HG02938 (cell line): ENCODE results near the gene ST8SIA3.

Source experiments
- ATAC-seq: cut with Tn5 transposase; IDR thresholded peaks from one replicate; pipeline ENCODE4 v1.9.1; 2021; ENCODE audit warnings: mild to moderate bottlenecking, moderate library complexity; ENCODE audit not compliant: unreplicated experiment

ST8SIA3 gene

GRCh38 chr18:57352271-57352701, at the start of gene ST8SIA3:
TSS of gene ST8SIA3 (plus strand) at chr18:57352557. CDS start at chr18:57352847, 290 bp downstream.
- ATAC-seq, result no peak

GRCh38 chr18:57311472-57311871, 40.9 kb upstream of the ST8SIA3 start:
- ATAC-seq, result no peak

- no peak for ATAC-seq
Observed at GRCh38 chr18:57312346-57313144, 39.8 kb upstream of the ST8SIA3 start.

GRCh38 chr18:57320603-57321002, 31.8 kb upstream of the ST8SIA3 start:
- ATAC-seq, result no peak

GRCh38 chr18:57325491-57326166, 26.7 kb upstream of the ST8SIA3 start:
- no peak for ATAC-seq

GRCh38 chr18:57326718-57327323, 25.5 kb upstream of the ST8SIA3 start:
- no peak for ATAC-seq

- ATAC-seq, result no peak
Observed at GRCh38 chr18:57328665-57329064, 23.7 kb upstream of the ST8SIA3 start.

- ATAC-seq, result no peak
Observed at GRCh38 chr18:57329856-57330255, 22.5 kb upstream of the ST8SIA3 start.

GRCh38 chr18:57331718-57332117, 20.6 kb upstream of the ST8SIA3 start:
- no peak for ATAC-seq

- ATAC-seq, result no peak
Observed at GRCh38 chr18:57333940-57334339, 18.4 kb upstream of the ST8SIA3 start.

- ATAC-seq, result no peak
Observed at GRCh38 chr18:57334383-57334782, 18.0 kb upstream of the ST8SIA3 start.

GRCh38 chr18:57336343-57336742, 16.0 kb upstream of the ST8SIA3 start:
- ATAC-seq, result no peak

GRCh38 chr18:57337890-57338289, 14.5 kb upstream of the ST8SIA3 start:
- ATAC-seq, result no peak

- ATAC-seq, result no peak
Observed at GRCh38 chr18:57343833-57344232, 8.5 kb upstream of the ST8SIA3 start.

- no peak for ATAC-seq
Observed at GRCh38 chr18:57346876-57347275, 5.5 kb upstream of the ST8SIA3 start.

GRCh38 chr18:57347784-57348183, 4.6 kb upstream of the ST8SIA3 start:
- no peak for ATAC-seq

GRCh38 chr18:57352761-57353136, 392 bp downstream of the ST8SIA3 start:
- ATAC-seq, result no peak

- ATAC-seq, result no peak
Observed at GRCh38 chr18:57353137-57353939, 981 bp downstream of the ST8SIA3 start.

GRCh38 chr18:57353940-57354461, 1.6 kb downstream of the ST8SIA3 start:
- ATAC-seq, result no peak

- no peak for ATAC-seq
Observed at GRCh38 chr18:57359433-57359832, 7.1 kb downstream of the ST8SIA3 start.

- no peak for ATAC-seq
Observed at GRCh38 chr18:57362714-57363113, 10.4 kb downstream of the ST8SIA3 start.
